Measurements from ENCODE around the gene KCNH8.

The KCNH8 gene

GRCh38 chr3:19574268-19574667, 426.0 kb downstream of the KCNH8 start:
- TF ChIP-seq PATZ1 (CRISPR knock-in tag; IDR thresholded peaks at IDR 0.05; ENCODE audit: borderline replicate concordance) (no peak), ZNF565 (CRISPR knock-in tag; conservative IDR thresholded peaks at IDR 0.05; ENCODE audit: low read depth) (no peak), TSHZ2 (CRISPR knock-in tag; IDR thresholded peaks at IDR 0.05) (no peak), RARB (CRISPR knock-in tag; IDR thresholded peaks at IDR 0.05) (no peak), ESRRG (CRISPR knock-in tag; IDR thresholded peaks at IDR 0.05) (no peak), ZC3H10 (CRISPR knock-in tag; IDR thresholded peaks at IDR 0.05) (no peak), TCF4 (CRISPR knock-in tag; IDR thresholded peaks at IDR 0.05; ENCODE audit: borderline replicate concordance) (no peak), CSRNP3 (CRISPR knock-in tag; IDR thresholded peaks at IDR 0.05) (no peak), CSDC2 (CRISPR knock-in tag; IDR thresholded peaks at IDR 0.05) (no peak), ZFP30 (CRISPR knock-in tag; IDR thresholded peaks at IDR 0.05) (no peak)
- ATAC-seq: no peak

GRCh38 chr3:19576343-19576742, 428.0 kb downstream of the KCNH8 start:
- no peak for ATAC-seq
- TF ChIP-seq CREB5 (CRISPR knock-in tag; IDR thresholded peaks at IDR 0.05; ENCODE audit: low read depth): no peak
- TF ChIP-seq CSRNP3 (CRISPR knock-in tag; IDR thresholded peaks at IDR 0.05): no peak
- no peak for TF ChIP-seq PPARA (CRISPR knock-in tag; IDR thresholded peaks at IDR 0.05; ENCODE audit: borderline replicate concordance)
- no peak for TF ChIP-seq ARNTL (CRISPR knock-in tag; IDR thresholded peaks at IDR 0.05; ENCODE audit: borderline replicate concordance, low read depth)
- no peak for TF ChIP-seq GLIS3 (CRISPR knock-in tag; IDR thresholded peaks at IDR 0.05)
- no peak for TF ChIP-seq PATZ1 (CRISPR knock-in tag; IDR thresholded peaks at IDR 0.05; ENCODE audit: borderline replicate concordance)

Data from SK-N-SH treated with all-trans-retinoic acid at 6 μM for 48 hours (cell line).